ENCODE results near the gene BEND2.

DNA sequence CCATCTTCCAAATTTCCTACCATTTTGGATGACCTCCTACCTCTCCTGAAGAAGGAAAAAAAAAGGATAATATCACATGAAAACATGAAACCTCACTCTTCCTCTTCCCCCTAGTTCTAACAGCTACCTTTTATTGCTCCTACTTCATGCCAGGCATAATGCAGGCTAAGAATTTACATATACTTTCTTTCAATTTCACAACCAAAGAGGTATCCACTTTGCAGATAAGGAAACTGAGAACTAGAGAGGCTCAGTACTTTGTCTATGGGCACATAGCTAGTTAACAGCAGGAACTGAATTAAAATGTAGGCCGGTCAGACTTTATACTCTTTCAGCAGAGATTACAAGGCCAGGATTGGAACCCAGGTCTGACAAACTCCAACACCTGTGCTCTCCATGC is 34.4 kb upstream of the BEND2 start:
- TF ChIP-seq ZNF274 (IDR thresholded peaks at IDR 0.05; ENCODE audit: low read depth, low read length) (no peak), YY1 (IDR thresholded peaks at IDR 0.05; ENCODE audit: insufficient read depth, insufficient read length) (no peak)
